Measurements from ENCODE around the gene IGFL1.
"Not testable (repeated sequence)": the region's sequence is repeated elsewhere in the genome, so short reads cannot be mapped to it uniquely, and the experiment has no call there.

DNA sequence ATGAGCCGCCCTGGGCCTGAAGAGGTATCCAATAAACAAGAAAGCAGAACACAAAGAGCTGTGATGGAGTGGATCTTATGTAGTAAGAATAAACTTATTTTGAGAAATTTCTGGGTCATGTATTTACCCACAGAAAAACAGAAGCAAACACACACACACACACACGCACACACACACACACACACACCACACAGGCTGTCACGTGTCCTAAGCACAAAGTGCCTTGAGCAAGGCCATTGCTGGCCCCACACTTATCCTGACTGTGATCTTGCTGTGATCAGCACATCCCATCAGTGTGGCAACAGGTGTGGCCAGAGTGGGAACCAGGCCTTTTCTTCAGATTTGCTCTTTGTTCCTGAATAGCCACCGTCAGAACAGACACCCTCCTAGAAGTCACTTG, 4.3 kb downstream of the IGFL1 start:
- TF ChIP-seq, protein P1, sequence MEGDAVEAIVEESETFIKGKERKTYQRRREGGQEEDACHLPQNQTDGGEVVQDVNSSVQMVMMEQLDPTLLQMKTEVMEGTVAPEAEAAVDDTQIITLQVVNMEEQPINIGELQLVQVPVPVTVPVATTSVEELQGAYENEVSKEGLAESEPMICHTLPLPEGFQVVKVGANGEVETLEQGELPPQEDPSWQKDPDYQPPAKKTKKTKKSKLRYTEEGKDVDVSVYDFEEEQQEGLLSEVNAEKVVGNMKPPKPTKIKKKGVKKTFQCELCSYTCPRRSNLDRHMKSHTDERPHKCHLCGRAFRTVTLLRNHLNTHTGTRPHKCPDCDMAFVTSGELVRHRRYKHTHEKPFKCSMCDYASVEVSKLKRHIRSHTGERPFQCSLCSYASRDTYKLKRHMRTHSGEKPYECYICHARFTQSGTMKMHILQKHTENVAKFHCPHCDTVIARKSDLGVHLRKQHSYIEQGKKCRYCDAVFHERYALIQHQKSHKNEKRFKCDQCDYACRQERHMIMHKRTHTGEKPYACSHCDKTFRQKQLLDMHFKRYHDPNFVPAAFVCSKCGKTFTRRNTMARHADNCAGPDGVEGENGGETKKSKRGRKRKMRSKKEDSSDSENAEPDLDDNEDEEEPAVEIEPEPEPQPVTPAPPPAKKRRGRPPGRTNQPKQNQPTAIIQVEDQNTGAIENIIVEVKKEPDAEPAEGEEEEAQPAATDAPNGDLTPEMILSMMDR (IDR thresholded peaks at IDR 0.05; ENCODE audit: insufficient read depth, low read length, poor library complexity, severe bottlenecking), result not testable (repeated sequence)
- not testable (repeated sequence) for TF ChIP-seq EZH2phosphoT487 (conservative IDR thresholded peaks at IDR 0.05; ENCODE audit: low read length)

All from SU-DHL-6 (cell line).